Fibroblast of skin of abdomen (primary cell): ENCODE results near the gene DNAH3.
"Not testable (repeated sequence)": the region's sequence is repeated elsewhere in the genome, so short reads cannot be mapped to it uniquely, and the experiment has no call there.

ENCODE experiments used
- DNase-seq: peaks from one replicate; pipeline ENCODE4 v3.0.0-alpha.2; 2013

DNAH3 gene

DNA sequence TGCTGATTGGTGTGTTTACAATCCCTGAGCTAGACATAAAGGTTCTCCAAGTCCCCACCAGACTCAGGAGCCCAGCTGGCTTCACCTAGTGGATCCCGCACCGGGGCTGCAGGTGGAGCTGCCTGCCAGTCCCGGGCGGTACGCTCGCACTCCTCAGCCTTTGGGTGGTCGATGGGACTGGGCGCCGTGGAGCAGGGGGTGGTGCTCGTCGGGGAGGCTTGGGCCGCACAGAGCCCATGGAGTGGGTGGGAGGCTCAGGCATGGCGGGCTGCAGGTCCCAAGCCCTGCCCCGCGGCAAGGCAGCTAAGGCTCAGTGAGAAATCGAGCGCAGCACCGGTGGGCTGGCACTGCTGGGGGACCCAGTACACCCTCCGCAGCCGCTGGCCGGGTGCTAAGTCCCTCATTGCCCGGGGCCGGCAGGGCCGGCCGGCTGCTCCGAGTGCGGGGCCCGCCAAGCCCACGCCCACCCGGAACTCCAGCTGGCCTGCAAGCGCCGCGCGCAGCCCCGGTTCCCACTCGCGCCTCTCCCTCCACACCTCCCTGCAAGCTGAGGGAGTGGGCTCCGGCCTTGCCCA is 161.1 kb downstream of the DNAH3 start:
- not testable (repeated sequence) for DNase-seq

DNA sequence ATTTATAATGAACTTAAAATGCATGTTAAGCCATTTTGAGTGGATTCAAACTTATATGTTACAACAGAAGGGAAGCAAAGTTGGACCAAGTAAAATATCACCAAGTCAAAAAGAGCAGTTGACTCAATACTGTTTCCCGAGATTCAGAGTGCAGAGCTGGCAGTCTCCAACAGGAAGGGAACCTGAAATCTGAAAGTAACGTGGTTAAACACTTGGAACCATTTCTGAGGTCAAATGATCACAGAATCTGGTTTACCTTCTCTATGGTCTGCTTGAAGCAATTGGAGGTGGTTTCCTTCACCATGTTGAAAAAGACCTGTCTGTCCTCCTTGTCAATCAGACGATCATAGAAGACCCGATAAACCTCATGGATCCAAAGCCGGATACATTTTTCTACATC is 163.6 kb downstream of the DNAH3 start:
- no peak for DNase-seq

DNA sequence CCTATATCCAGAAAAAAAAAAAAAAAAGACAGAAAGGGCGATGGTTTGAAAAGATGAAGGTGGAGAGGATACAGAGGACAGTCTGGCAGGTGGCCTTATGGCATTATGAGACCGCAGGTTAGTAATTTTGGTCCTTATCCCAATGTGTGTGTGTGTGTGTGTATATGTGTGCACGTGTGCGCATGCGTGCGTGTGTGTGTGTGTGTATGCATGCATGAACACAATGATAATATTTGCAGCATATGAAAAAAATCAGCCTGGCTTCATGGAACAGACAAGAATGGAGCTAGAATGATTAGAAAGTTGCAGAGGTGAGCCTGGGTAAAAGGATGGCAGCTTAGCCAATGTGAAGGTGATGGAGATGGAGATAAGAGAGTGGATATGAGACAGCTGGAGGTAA is 166.6 kb downstream of the DNAH3 start:
- DNase-seq, result no peak

DNA sequence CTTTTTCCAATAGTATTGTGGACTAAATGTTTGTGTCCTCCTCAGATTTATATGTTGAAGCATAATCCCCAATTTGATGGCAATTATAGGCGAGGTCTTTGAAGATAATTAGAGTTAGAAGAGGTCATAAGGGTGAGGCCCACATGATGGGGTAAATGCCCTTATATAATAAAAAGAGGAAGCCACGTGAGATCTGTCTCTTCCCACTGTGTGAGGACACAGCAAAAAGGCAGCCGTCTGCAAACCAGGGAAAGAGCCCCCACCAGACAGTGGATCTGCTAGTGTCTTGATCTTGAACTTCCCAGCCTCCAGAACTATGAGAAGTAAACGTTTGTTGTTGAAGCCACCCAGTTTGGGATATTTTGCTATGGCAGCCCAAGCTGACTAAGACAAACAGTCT is 174.1 kb downstream of the DNAH3 start:
- DNase-seq, result no peak

DNA sequence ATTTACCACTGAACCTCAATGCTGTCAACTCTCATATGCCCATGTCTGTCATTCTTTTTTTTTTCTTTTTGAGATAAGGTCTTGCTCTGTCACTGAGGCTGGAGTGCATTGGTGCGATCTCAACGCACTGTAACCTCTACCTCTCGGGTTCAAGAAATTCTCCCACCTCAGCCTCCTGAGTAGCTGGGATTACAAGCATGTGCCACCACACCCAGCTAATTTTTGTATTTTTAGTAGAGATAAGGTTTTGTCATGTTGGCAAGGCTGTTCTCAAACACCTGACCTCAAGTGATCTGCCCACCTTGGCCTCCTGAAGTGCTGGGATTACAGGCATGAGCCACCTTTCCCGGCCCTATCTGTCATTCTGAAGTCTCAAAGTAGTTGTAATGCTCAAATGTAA is 177.4 kb downstream of the DNAH3 start:
- DNase-seq, result not testable (repeated sequence)

DNA sequence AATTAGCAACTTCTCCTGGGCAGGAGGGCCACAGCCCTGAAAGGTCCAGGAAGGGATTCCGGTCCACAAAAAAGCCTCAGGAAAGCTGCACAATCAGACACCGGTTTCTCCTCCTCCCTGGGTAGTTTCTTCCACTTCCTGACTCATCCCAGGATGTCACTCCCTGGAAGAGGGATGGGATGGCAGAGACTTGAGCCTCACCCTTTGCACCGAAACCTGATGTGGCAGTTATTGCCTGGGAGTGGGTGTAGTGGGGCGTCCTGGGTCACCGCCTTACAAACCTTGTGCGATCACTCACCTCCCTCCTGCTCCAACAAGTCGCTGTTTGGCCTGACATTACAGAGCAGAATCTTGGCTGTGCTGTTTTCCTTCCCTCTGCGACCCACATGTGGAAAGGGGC is 179.2 kb downstream of the DNAH3 start:
- no peak for DNase-seq

DNA sequence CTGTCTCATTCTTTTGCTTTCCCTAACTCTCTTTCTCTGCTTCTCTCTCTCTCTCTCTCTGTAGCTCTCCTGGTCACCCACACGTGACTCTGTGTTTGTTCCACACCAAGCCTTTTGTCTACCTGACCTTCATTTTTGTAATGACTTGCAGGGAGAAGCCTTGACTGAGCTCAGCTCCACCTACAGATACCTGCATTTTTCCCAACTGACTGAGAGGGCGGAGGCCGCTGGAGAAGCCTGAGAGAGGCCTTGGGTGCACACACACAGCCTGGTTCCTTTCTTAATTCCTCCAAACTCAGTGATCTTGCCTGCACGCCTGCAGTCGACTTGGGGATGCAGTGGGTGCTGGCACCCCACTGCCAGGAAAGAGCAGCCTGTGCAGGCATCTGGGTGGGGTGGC is 181.3 kb downstream of the DNAH3 start:
- no peak for DNase-seq

DNA sequence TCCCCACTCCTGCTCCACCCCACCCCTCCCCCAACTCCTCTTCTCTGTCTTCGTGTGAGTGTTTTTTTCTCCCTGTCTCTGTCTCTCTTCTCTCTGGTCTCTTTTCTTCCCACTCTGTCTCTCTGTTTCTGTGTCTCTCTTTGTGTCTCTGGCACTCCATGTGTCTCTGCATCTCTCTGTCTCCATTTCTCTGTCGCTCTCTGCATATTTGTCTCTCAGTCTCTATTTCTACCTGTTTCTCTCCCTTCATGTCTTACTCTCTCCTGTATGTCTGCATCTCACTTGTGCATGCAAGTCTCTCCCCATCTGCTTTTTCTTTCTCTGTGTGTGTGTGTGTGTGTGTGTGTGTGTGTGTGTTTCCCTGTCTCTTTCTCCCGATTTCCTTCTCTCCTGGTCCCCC is 181.9 kb downstream of the DNAH3 start:
- no peak for DNase-seq

DNA sequence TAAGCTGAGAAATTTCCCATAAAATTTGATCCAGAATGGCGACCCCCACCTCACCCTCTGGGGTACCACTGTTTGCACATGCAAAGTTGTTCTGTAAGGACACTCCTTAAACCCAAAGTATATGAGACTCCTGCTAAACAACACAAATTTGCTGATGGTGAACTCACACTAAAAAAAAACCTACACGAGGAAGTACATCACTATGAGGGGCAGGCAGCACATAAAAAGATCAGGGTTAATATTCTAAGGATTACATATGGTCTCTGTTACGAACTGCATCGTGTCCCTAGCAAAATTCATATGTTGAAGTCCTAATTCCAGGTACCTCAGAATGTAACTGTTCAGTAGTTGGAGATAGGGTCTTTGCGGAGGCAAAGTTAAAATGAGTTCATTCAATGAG is 189.7 kb downstream of the DNAH3 start:
- DNase-seq, result no peak

DNA sequence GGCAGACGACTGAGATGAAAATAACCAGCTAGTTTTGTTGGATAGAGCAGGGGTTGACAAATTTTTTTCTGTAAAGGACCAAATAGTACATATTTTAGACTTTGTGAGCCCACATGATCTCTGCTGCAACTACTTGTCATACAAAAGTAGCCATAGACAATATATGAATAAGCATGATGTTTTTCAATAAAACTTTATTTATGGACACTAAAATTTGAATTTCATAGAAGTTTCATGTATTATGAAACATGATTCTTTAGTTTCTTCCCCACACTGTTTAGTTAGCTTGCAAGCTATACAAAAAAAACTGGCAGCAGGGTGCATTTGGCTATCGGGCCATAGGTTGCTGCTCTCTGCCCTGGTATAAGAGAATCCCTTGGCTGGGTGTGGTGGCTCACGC is 193.5 kb downstream of the DNAH3 start:
- no peak for DNase-seq

DNA sequence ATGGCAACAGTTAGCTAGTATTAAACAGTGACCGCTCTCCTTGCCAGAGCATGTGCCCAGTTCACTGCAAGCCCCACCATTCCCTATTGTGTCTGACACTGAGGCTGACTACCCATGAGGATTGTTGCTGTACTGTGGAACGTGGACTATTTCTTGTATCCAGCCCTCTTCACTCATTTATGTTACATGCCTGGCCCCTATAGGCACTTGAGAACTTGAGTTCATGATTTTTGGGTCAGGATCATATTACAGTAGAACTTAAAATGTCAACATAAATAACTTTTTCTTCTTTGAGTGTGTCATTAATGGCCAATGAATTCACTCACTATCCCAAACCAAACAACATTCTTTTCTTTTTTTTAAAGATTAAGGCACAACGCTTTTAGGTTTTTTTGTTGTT is 194.3 kb downstream of the DNAH3 start:
- DNase-seq, result peak; percentile 45

DNA sequence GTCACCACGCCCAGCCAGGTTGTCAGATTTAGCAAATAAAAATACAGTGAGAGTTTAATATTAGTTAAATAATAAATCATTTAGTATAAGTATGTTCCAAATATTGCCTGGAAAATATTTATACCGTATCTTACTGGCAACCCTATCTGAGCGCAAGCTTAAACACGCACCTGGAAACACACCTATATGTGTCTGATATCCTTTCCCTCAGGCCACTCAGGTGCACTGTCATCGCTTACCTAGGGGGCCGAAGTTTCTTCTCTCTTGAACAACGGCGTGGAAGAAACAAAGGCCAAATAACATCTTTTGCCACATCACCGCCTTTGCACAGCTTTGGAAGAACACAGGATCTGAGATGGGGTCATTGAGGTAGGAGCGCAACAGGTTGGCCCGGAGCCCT is 196.1 kb downstream of the DNAH3 start:
- no peak for DNase-seq

DNA sequence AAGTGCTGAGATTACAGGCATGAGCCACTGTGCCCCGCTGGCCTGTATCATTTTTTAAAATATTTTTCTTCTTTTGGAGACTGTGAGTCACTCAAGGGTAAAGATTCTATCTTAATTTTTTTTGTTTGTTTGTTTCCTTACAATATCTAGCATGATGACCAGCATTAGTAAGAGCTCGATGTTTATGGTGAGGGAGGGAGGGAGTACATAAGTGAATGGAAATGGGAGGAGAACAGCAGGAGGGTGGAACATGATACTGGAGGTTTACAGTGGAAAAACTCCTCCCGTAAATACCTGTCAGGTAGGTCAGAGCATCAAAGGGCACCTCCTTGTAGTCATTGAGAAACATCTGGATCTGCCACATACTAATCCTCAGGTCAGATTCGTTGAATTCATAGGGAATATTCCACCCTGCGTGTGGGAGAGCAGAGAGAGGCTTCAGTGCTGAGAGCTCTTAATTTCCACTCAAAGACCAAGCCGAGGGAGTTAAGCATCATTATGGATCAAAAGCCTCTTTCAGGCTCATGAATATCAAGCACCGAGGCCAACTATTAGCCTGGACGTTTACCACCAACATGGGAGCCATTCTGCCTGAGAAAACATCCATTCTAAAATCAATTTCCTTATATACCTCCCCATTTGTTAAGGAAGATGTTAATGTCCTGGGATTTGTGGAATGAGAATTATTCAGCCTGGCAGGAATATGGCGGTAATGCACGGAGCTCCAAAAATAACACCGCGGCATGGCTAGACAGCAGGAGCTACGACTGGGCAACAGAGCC is 198.3 kb downstream of the DNAH3 start:
- DNase-seq, result no peak

DNA sequence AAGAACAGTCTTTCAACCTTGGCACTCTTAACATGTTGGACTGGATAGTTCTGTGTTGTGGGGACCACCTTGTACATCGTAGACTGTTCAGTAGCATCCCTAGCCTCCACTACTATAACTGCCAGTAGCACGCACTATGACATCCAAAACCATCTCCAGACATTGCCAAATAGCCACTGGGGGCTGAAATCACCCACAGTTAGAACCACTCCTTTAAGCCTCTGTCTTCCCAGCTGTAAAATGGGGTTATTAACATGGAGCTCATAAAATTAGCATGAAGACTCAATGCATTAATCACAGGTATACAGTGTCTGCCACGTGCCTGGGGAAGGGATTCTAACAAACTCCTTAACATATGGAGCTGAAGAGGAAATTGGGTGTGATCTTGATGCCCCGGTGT is 200.4 kb downstream of the DNAH3 start:
- no peak for DNase-seq

DNA sequence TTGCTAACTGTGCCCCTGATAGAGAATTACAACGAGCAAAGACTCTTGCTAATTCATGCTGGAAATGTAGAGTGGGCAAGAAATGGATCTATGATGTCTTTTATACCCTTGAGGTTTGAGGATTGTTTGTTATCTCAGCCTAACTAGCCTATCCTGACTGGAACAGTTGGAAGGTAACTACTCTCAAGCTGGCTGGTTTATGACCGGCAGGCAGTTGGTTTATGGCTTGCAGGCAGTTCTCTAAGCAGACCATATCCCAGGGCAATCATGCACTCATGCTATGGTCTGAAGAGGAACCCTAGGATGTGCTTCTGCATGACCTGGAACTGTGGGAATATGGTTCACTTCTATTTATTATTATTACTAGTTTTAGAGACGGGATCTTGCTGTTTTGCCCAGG is 201.0 kb downstream of the DNAH3 start:
- no peak for DNase-seq

DNA sequence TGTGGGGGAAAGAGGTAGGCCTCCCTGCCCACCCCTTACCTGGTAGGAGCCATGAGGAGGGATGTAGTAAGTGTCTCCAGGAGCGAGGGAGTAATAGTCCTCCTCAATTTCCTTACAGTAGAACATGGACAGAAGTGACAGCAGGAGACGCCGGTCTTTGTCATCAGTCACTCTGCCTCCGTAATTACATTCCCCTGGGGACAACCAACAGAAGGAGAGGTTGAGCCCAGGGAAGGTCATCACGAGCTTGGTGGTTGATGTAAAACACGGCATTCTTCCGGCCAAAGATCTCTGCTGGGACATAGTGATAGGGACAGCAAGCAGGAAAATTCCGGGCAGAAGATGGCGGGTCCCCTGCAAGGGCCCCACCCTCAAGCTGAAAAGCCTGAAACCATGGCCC is 202.2 kb downstream of the DNAH3 start:
- DNase-seq, result no peak

DNA sequence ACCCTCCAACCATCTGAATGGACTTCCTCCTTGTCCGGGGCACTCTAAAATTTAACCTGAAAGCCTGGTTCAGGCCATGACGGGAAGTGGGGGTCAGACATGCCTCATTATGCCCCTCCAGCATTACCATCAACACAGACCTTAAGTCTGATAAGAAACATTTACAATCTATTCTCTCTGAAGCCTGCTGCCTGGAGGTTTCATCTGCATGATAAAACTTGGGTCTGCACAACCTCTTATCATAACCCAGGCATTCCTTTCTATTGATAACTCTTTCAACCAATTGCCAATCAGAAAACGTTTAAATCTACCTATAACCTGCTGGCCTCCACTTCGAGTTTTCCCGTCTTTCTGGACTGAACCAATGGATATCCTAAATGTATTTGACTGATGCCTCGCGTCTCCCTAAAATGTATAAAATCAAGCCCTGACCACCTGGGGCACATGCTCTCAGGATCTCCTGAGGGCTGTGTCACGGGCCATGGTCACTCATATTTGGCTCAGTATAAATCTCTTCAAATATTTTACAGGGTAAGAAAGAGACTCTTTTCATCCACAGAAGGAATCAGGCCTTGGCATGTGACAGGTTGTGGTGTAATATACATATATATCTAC is 204.5 kb downstream of the DNAH3 start:
- no peak for DNase-seq

DNA sequence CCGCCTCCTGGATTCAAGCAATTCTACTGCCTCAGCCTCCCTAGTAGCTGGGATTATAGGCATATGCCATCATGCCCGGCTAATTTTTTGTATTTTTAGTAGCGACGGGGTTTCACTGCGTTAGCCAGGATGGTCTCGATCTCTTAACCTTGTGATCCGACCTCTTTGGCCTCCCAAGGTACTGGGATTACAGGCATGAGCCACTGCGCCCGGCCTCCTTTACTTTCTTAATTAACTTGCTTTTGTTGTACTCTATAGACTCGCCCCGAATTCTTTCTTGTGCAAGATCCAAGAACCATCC is 205.1 kb downstream of the DNAH3 start:
- not testable (repeated sequence) for DNase-seq

DNA sequence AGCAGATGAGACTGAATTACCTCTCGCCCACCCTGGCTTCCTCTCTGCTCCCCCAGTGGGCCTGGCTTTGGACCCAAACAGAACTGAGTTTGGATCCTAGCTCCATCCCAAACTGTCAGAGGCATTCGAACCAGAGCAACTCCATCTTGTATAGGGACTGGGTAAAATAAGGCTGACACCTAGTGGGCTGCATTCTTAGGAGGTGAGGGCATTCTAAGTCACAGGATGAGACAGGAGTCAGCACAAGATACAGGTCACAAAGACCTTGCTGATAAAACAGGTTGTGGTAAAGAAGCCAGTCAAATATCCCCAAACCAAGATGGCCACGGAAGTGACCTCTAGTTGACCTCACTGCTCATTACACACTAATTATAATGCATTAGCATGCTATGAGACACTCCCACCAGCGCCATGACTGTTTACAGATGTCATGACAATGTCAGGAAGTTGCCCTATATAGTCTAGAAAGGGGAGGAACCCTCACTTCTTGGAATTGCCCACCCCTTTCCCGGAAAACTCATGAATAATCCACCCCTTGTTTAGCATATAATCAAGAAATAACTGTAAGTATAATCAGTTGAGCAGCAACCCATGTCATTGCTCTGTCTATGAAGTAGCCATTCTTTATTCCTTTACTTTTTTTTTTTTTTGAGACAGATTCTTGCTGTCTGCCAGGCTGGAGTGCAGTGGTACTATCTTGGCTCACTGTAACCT is 205.6 kb downstream of the DNAH3 start:
- DNase-seq, result peak; percentile 39

DNA sequence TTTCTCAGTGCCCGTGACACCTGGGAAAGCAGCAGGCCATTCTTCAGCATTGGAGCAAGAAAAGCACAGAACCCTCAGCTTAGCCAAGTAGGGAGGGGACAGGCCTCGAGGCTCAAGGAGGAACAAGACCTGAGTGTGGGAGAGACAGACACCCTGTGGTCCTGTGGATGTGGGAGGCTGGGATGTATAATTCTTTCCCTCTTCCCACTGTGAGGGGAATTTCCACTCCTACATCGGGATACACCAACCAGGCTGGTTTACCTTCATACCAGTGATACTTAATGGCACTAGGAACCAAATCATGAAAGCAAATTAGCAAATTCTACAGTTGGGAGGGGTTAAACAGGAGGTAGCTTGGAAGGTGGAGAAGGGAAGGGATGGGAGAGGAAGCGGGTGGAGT is 208.4 kb downstream of the DNAH3 start:
- DNase-seq, result no peak

DNA sequence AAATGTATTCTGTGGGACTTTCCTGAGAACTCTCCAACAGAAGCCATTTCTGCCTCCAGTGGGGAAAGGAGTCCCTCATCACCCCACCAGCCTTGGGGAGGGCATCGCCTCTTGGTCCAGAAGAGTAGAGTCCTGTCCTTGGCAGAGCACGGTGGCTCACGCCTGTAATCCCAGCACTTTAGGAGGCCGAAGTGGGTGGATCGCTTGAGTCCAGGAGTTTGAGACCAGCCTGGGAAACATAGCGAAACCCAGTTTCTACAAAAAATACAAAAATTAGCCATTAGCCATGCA is 209.1 kb downstream of the DNAH3 start:
- no peak for DNase-seq

DNA sequence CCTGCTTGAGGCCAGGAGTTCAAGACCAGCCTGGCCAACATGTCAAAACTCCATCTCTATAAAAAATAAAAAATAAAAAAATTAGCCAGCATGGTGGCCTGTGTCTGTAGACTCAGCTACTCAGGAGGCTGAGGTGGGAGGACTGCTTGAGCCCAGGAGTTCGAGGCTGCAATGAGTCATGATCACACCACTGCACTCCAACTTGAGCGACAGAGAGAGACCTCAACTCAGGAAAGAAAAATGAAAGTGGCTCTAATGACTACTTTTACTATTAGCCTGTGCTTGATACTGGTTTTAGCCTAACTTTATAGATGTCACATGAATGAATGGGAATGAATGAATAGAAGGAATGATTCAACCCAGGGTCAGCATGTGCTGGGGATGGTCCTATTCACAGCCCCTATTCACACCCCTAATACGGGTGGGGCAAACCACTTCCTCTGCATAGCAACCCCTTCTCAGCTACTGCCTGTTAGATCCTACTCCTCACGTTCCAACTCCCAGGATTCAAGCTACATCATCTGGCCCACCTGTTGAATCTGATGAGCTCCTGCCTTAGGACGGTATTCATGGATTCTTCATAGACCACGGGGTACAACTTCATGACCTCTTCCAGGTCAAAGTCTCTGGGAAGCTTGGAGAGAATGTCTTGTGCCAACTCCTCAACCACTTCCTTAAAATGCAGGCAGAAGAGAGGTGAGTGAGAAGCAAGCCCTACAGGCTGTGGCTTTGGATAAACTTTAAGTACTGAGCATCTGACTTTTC is 209.6 kb downstream of the DNAH3 start:
- no peak for DNase-seq

DNA sequence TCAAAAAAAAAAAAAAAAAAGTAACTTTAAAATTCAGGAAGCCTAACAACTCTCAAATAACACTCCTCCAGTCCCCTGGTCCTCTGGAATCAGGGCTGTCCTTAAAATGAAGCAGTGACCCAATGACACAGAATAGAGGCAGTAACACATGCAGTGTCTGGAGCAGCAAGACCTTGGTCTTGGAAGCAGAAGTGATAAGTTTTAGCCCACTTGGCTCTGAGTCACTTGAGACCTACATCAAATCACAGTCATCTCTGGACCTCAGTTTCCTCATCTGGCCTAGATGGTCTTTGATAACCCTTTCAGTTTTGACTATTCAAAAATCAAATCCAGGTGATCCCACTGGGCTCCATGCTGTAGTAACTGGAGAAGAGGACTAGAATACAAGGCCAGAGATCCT is 211.0 kb downstream of the DNAH3 start:
- no peak for DNase-seq
